Panc1 (cell line): ENCODE results near the gene AGBL5. TPM values are rescaled to one million over a fixed set of nuclear protein-coding genes. Genes with fewer than 3 reads are reported as not detected.

Experiments used
- ATAC-seq: fragments of 200-7000 bp; cut with Tn5 transposase; 2 replicates; pipeline ENCODE4 v1.9.1; 2020; ENCODE audit warnings: mild to moderate bottlenecking, moderate library complexity
- BruUV-seq: library from RNA; stranded (reverse); fragments of 400-500 nt; replicated peaks from 2 replicates; lab custom pipeline; 2021; lab: Mats Ljungman, UMichigan
- CTCF ChIA-PET: fragments of 300-600 bp; sonication (Branson Sonifier 250); formaldehyde crosslinking; loops from one replicate; lab custom pipeline; 2022; ENCODE audit warnings: antibody characterized with exemption; lab: Charles Lee
- POLR2A ChIA-PET: fragments of 300-600 bp; sonication (Branson Sonifier 250); formaldehyde crosslinking; loops from one replicate; lab custom pipeline; 2022; ENCODE audit warnings: antibody characterized with exemption; lab: Charles Lee
- DNase-seq: peaks from one replicate; pipeline ENCODE4 v3.0.0-alpha.2; 2010; ENCODE audit warnings: low read depth, low spot score
- H3K27ac ChIP-seq: 2 replicates; pipeline ENCODE4 v1.5.1; 2011; ENCODE audit warnings: mild to moderate bottlenecking, low read length, inconsistent platforms
- H3K27me3 ChIP-seq: fragments of 200-500 bp; sonication (Bioruptor generic); 2 replicates; pipeline ENCODE4 v1.6.0; 2014; ENCODE audit warnings: low read length, inconsistent platforms; ENCODE audit not compliant: control insufficient read depth, insufficient read depth
- H3K36me3 ChIP-seq: fragments of 200-500 bp; sonication (Bioruptor generic); 2 replicates; pipeline ENCODE4 v1.5.1; 2014; ENCODE audit warnings: inconsistent platforms, mild to moderate bottlenecking, low read length, moderate library complexity; ENCODE audit not compliant: control insufficient read depth, insufficient read depth
- H3K4me1 ChIP-seq: 2 replicates; pipeline ENCODE4 v1.5.1; 2011; ENCODE audit warnings: inconsistent platforms, mild to moderate bottlenecking, low read length, moderate library complexity; ENCODE audit not compliant: control insufficient read depth, insufficient read depth
- H3K4me3 ChIP-seq, 2 experiments: 2 replicates each; pipeline ENCODE4 v1.5.1; 2011 to 2012; ENCODE audit warnings: low read depth in 2 of 2, low read length in 2 of 2, mild to moderate bottlenecking in 2 of 2, inconsistent platforms in 1 of 2, moderate library complexity in 1 of 2
- H3K9me3 ChIP-seq: fragments of 200-500 bp; sonication (Bioruptor generic); 2 replicates; pipeline ENCODE4 v1.5.1; 2014; ENCODE audit warnings: low read depth, mild to moderate bottlenecking, inconsistent platforms, low read length, moderate library complexity; ENCODE audit not compliant: control insufficient read depth, insufficient read depth
- CTCF ChIP-seq: fragments of 450-650 bp; IDR thresholded peaks from 2 replicates; pipeline ENCODE4 v1.5.1; 2017; ENCODE audit warnings: mild to moderate bottlenecking
- POLR2AphosphoS5 ChIP-seq: IDR thresholded peaks from 2 replicates; pipeline ENCODE4 v1.6.1; 2012; ENCODE audit warnings: mild to moderate bottlenecking, low read depth, low read length, moderate library complexity
- REST ChIP-seq, 2 experiments: IDR thresholded peaks; 2 replicates each; pipeline ENCODE4 v1.6.1; 2011 to 2012; ENCODE audit warnings: low read depth in 2 of 2, control low read depth in 1 of 2, low read length in 1 of 2, mild to moderate bottlenecking in 1 of 2, moderate library complexity in 1 of 2; ENCODE audit not compliant: insufficient read depth in 1 of 2
- SIN3A ChIP-seq: IDR thresholded peaks from 2 replicates; pipeline ENCODE4 v1.6.1; 2012; ENCODE audit warnings: low read depth, mild to moderate bottlenecking, low read length, moderate library complexity, borderline replicate concordance; ENCODE audit not compliant: insufficient read depth
- TCF7L2 ChIP-seq: IDR thresholded peaks from 2 replicates; pipeline ENCODE4 v1.6.1; 2011; ENCODE audit warnings: mild to moderate bottlenecking, low read depth, low read length, inconsistent platforms
- in situ Hi-C: cut with HindIII; loops from 2 replicates; pipeline ENCODE4 v1.10.0; 2016; ENCODE audit warnings: low sequenced_read_pairs, low pct_unique_long_range_greater_than_20kb
- intact Hi-C: fragments of 100-400 bp; cut with micrococcal nuclease; formaldehyde crosslinking; loops from one replicate; pipeline ENCODE4 v1.10.0; 2022; ENCODE audit not compliant: unreplicated experiment
- total RNA-seq: library from RNA; stranded (reverse); gene quantifications from one replicate; pipeline ENCODE4 v1.2.1, GENCODE V29; 2021; ENCODE audit not compliant: unreplicated experiment

Gene AGBL5
- total RNA-seq, 1 experiment from 2014 or later, result 55.6 TPM

GRCh38 chr2:27003007-27003406, 48.5 kb upstream of the AGBL5 start:
- intact Hi-C loops, result no loop called here
- POLR2A ChIA-PET, result no interaction called here
- no peaks in the 10 kb centered on the region for H3K36me3 ChIP-seq
- CTCF ChIA-PET, result no interaction called here
- in situ Hi-C loops, result no loop called here
- H3K9me3 ChIP-seq, result no peaks in the 10 kb centered on the region
- no peaks in the 10 kb centered on the region for H3K27me3 ChIP-seq
- no peak overlapping the region for H3K4me3 ChIP-seq
- ATAC-seq (no peak; the same call in 1 of the 2 replicates), DNase-seq (no peak)
- no peak overlapping the region for H3K27ac ChIP-seq
- TF ChIP-seq SIN3A (no peak), TCF7L2 (no peak), CTCF (no peak), POLR2AphosphoS5 (no peak), REST (IDR thresholded peaks at IDR 0.05; ENCODE audit: insufficient read depth in 1 of 2, low read depth in 2 of 2, low read length in 1 of 2) (no peak)
- no TSS peak for BruUV-seq
- H3K4me1 ChIP-seq, result no peaks in the 10 kb centered on the region; the same call in 1 of the 2 replicates

- in situ Hi-C loops (no loop called here), intact Hi-C loops (no loop called here)
- DNase-seq (no peak), ATAC-seq (no peak)
- CTCF ChIA-PET, result no interaction called here
- Histone ChIP-seq H3K36me3 (no peaks in the 10 kb centered on the region), H3K27me3 (no peaks in the 10 kb centered on the region), H3K27ac (no peak overlapping the region), H3K4me1 (no peaks in the 10 kb centered on the region; the same call in 1 of the 2 replicates), H3K9me3 (no peaks in the 10 kb centered on the region), H3K4me3 (no peak overlapping the region)
- POLR2A ChIA-PET, result no interaction called here
- no TSS peak for BruUV-seq
- TF ChIP-seq CTCF (no peak), TCF7L2 (no peak), REST (IDR thresholded peaks at IDR 0.05; ENCODE audit: insufficient read depth in 1 of 2, low read depth in 2 of 2, low read length in 1 of 2) (no peak), SIN3A (no peak), POLR2AphosphoS5 (no peak)
Measured at GRCh38 chr2:27003857-27004256, 47.6 kb upstream of the AGBL5 start.
